Activated CD4-positive, alpha-beta memory T cell treated with anti-CD3 and anti-CD28 coated beads for 36 hours (primary cell): ENCODE data around the gene BDNF. TPM values are rescaled to one million over a fixed set of nuclear protein-coding genes. Genes with fewer than 3 reads are reported as not detected.

Source experiments
- CTCF ChIA-PET: fragments of 350-600 bp; sonication (Branson Sonifier 250); formaldehyde crosslinking; loops from one replicate; lab custom pipeline; 2021; ENCODE audit warnings: antibody characterized with exemption, inconsistent platforms; lab: Charles Lee
- POLR2A ChIA-PET: fragments of 350-600 bp; sonication (Branson Sonifier 250); formaldehyde crosslinking; loops from one replicate; lab custom pipeline; 2021; ENCODE audit warnings: antibody characterized with exemption; lab: Charles Lee
- DNase-seq: peaks from one replicate; pipeline ENCODE4 v3.0.0-alpha.2; 2020
- H3K27ac Mint-ChIP-seq: one replicate; pipeline ENCODE4 v1.8.0; 2021; ENCODE audit warnings: mixed read lengths
- H3K27me3 Mint-ChIP-seq: one replicate; pipeline ENCODE4 v1.8.0; 2021; ENCODE audit warnings: mixed read lengths
- H3K36me3 Mint-ChIP-seq: one replicate; pipeline ENCODE4 v1.8.0; 2021; ENCODE audit warnings: mixed read lengths
- H3K4me1 Mint-ChIP-seq: one replicate; pipeline ENCODE4 v1.8.0; 2021; ENCODE audit warnings: low read depth, mixed read lengths
- H3K4me3 Mint-ChIP-seq: one replicate; pipeline ENCODE4 v1.8.0; 2021; ENCODE audit warnings: mild to moderate bottlenecking, mixed read lengths
- H3K9me3 Mint-ChIP-seq: one replicate; pipeline ENCODE4 v1.8.0; 2021; ENCODE audit warnings: mixed read lengths
- intact Hi-C: fragments of 100-400 bp; cut with micrococcal nuclease; formaldehyde crosslinking; loops from one replicate; pipeline ENCODE4 v1.15.1; 2023
- total RNA-seq, 2 experiments: library from RNA; stranded (reverse); gene quantifications; one replicate each; pipeline ENCODE4 v1.2.3, GENCODE V29; 2021

Gene BDNF
- total RNA-seq, 2 experiments from 2014 or later, result not detected

- H3K4me3 Mint-ChIP-seq, result no peak overlapping the region
- DNase-seq, result no peak
- H3K36me3 Mint-ChIP-seq, result no peaks in the 10 kb centered on the region
- ChIA-PET POLR2A (no interaction called here), CTCF (interaction anchor here (0.9 kb wide), 1 partner anchor 13 kb away, joined by 4 read pairs; no protein-coding TSS in a partner anchor)
- H3K4me1 Mint-ChIP-seq, result peaks cover 27% of the 10 kb centered on the region
- H3K9me3 Mint-ChIP-seq, result no peaks in the 10 kb centered on the region
- H3K27ac Mint-ChIP-seq, result no peak overlapping the region
- intact Hi-C loops, result no loop called here
- peaks cover 49% of the 10 kb centered on the region for H3K27me3 Mint-ChIP-seq
Measured at GRCh38 chr11:27703481-27703880, 3.2 kb upstream of the BDNF start.

DNA sequence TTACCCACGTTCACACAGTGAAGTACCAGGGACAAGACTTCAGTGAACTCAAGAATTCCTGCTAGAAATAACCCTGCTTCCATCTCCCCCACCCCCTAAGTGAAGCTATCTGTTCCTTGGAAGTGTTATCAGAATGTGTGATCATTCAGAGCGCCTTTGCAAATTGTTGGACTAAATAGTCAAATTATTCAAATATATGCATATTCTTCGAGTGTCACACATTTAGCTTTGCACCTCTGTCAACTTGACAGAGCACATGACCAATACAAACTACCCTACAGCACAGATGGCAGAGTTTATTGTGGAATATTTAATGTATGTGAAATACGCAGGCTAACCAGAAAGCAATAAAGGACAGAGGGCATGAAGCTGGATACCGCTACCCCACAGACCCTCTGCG, 2.6 kb upstream of the BDNF start:
- Mint-ChIP-seq H3K27me3 (peaks cover 52% of the 10 kb centered on the region), H3K36me3 (no peaks in the 10 kb centered on the region), H3K4me1 (peaks cover 27% of the 10 kb centered on the region), H3K4me3 (no peak overlapping the region), H3K27ac (no peak overlapping the region), H3K9me3 (no peaks in the 10 kb centered on the region)
- intact Hi-C loops, result no loop called here
- POLR2A ChIA-PET, result no interaction called here
- DNase-seq, result no peak
- CTCF ChIA-PET, result interaction anchor here (0.9 kb wide), 1 partner anchor 13 kb away, joined by 4 read pairs; no protein-coding TSS in a partner anchor

DNA sequence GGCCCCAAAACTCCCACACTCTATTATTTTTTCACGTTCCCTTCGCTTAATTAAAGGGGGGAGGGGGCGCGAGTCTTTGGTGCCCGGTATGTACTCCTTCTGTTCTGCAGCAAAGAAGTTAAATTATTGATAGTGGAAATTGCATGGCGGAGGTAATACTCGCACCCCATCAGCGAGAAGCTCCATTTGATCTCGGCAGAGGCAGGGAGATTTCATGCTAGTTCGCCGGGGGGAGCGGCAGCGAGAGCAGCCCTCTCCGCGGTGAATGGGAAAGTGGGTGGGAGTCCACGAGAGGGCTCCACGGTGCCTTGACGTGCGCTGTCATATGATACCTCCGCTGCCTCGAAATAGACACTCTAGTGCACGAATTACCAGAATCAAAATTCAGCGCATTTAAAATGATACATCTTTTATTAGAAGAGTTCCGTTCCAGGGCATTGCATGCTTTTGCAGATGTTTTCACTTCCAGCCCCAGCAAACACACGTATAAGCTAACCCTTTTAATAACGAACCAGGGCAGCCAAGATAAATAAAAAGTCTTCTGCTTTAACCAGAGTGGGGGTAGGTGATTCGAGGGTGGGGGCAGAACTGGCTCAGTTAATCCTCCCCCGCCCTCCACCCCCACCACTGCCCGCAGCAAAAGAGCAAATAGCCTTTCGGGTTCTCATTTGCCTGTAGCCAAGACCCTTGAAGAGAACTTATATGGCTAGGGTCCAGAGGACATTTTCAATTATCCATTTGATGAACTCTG, 1.3 kb upstream of the BDNF start:
- intact Hi-C loops, result no loop called here
- CTCF ChIA-PET, result interaction anchor here (0.7 to 2.8 kb wide), 2 partner anchors 9 to 25 kb away, joined by 5 to 13 read pairs; no protein-coding TSS in a partner anchor

DNA sequence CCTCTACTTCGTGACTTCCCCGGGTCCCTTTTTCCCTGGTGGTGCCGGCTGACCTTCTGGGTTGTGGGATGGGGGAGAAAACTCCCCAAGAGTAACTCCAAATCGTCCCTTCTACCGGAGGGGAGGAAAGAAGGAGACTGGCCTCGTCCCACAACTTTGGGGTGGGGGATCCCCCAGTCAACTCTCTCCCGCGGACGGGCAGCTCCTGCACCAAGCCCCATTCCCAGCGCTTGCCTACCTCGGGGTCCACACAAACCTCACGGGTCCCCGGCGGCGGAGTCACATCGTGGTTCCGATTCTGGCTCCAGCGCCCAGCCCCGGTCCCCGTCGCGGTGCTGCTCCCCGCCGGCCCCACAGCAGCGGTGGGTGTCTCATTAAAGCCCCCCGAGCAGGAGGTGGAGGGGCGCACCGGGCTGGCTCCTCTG, 317 bp downstream of the BDNF start:
- no peak for DNase-seq
- Mint-ChIP-seq H3K9me3 (no peaks in the 10 kb centered on the region), H3K36me3 (no peaks in the 10 kb centered on the region), H3K27ac (no peak overlapping the region), H3K4me3 (no peak overlapping the region), H3K27me3 (peaks cover 65% of the 10 kb centered on the region), H3K4me1 (peaks cover 27% of the 10 kb centered on the region)
- CTCF ChIA-PET, result interaction anchor here (0.6 to 2.8 kb wide), 9 partner anchors 11 to 1040 kb away, joined by 3 to 42 read pairs (median 3); no protein-coding TSS in a partner anchor
- POLR2A ChIA-PET, result no interaction called here
- intact Hi-C loops, result loop anchor here (1.0 to 10.0 kb wide), 4 partner anchors 829 to 1635 kb away; no protein-coding TSS in a partner anchor

More for the DNA sequence above, 1.3 kb upstream of the BDNF start:
- POLR2A ChIA-PET, result no interaction called here
- H3K27ac Mint-ChIP-seq, result no peak overlapping the region
- H3K36me3 Mint-ChIP-seq, result no peaks in the 10 kb centered on the region
- peaks cover 27% of the 10 kb centered on the region for H3K4me1 Mint-ChIP-seq
- peak overlapping the region; percentile 67 for H3K4me3 Mint-ChIP-seq
- DNase-seq, result no peak
- H3K9me3 Mint-ChIP-seq, result no peaks in the 10 kb centered on the region
- peaks cover 61% of the 10 kb centered on the region for H3K27me3 Mint-ChIP-seq

DNA sequence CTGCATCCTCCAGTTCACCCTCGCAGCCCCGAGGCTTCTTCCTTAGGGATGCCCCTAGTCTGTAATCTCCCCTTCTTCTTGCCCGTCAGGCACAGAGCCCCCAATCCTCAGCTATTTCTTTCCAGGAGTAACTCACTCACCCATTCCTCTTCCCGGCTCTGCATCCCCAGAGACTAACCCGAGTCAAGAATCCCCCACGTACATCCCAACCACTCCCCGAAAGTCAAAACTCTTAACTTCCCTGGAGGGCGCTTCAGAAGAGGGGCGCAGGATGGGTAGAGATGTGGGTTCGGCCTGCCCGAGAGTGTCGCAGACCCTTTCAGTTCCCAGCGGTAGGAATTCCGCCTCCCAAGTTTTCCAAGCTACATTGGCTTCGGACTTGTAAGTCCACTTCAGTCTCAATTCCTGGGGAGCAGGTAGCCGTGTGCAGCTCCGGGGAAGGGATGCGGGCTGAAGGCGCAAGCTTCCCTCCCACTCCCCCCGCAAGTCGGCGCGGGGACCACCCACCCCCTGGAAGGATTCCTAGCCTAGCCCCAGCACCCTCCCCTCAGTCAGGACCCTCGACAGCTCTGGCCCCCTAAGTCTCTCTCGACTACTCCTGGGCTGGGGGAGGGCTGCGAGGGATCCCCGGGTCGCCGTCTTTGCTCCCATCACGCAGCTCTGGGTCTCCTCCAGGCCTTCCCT, 871 bp downstream of the BDNF start:
- no peaks in the 10 kb centered on the region for H3K9me3 Mint-ChIP-seq
- ChIA-PET POLR2A (no interaction called here), CTCF (interaction anchor here (0.6 to 2.8 kb wide), 20 partner anchors 10 to 1041 kb away, joined by 3 to 42 read pairs (median 3); partner anchors contain the start of gene KIF18A)
- intact Hi-C loops, result loop anchor here (1.0 to 10.0 kb wide), 4 partner anchors 830 to 1635 kb away; no protein-coding TSS in a partner anchor
- H3K27me3 Mint-ChIP-seq, result peaks cover 64% of the 10 kb centered on the region
- peaks cover 27% of the 10 kb centered on the region for H3K4me1 Mint-ChIP-seq
- DNase-seq, result no peak
- H3K36me3 Mint-ChIP-seq, result no peaks in the 10 kb centered on the region
- no peak overlapping the region for H3K27ac Mint-ChIP-seq
- no peak overlapping the region for H3K4me3 Mint-ChIP-seq

GRCh38 chr11:27698872-27699241, 1.4 kb downstream of the BDNF start:
- peaks cover 65% of the 10 kb centered on the region for H3K27me3 Mint-ChIP-seq
- ChIA-PET POLR2A (no interaction called here), CTCF (interaction anchor here (0.5 to 2.8 kb wide), 20 partner anchors 10 to 975 kb away, joined by 3 to 42 read pairs (median 3); partner anchors contain the start of gene KIF18A)
- H3K4me3 Mint-ChIP-seq, result no peak overlapping the region
- H3K9me3 Mint-ChIP-seq, result no peaks in the 10 kb centered on the region
- peaks cover 27% of the 10 kb centered on the region for H3K4me1 Mint-ChIP-seq
- no peak overlapping the region for H3K27ac Mint-ChIP-seq
- H3K36me3 Mint-ChIP-seq, result no peaks in the 10 kb centered on the region
- peak; percentile 84 for DNase-seq
- intact Hi-C loops, result loop anchor here (1.0 to 10.0 kb wide), 4 partner anchors 830 to 1636 kb away; no protein-coding TSS in a partner anchor

GRCh38 chr11:27697679-27698275, 2.5 kb downstream of the BDNF start:
- no peaks in the 10 kb centered on the region for H3K36me3 Mint-ChIP-seq
- no peak for DNase-seq
- CTCF ChIA-PET, result interaction anchor here (1.1 to 1.5 kb wide), 2 partner anchors 9 to 832 kb away, joined by 3 to 5 read pairs; no protein-coding TSS in a partner anchor
- POLR2A ChIA-PET, result no interaction called here
- peaks cover 58% of the 10 kb centered on the region for H3K27me3 Mint-ChIP-seq
- intact Hi-C loops, result loop anchor here (2.0 to 10.0 kb wide), 3 partner anchors 1001 to 1637 kb away; no protein-coding TSS in a partner anchor
- H3K4me3 Mint-ChIP-seq, result no peak overlapping the region
- no peak overlapping the region for H3K27ac Mint-ChIP-seq
- no peaks in the 10 kb centered on the region for H3K9me3 Mint-ChIP-seq
- peaks cover 27% of the 10 kb centered on the region for H3K4me1 Mint-ChIP-seq

GRCh38 chr11:27696961-27697360, 3.3 kb downstream of the BDNF start:
- intact Hi-C loops, result loop anchor here (10.0 kb wide), 1 partner anchor 1638 kb away; no protein-coding TSS in a partner anchor
- POLR2A ChIA-PET, result no interaction called here
- CTCF ChIA-PET, result interaction anchor here (1.1 to 1.5 kb wide), 2 partner anchors 10 to 833 kb away, joined by 3 to 5 read pairs; no protein-coding TSS in a partner anchor
- Mint-ChIP-seq H3K9me3 (no peaks in the 10 kb centered on the region), H3K27me3 (peaks cover 53% of the 10 kb centered on the region), H3K27ac (no peak overlapping the region), H3K36me3 (no peaks in the 10 kb centered on the region), H3K4me1 (peaks cover 27% of the 10 kb centered on the region), H3K4me3 (no peak overlapping the region)
- no peak for DNase-seq

GRCh38 chr11:27696115-27696514, 4.1 kb downstream of the BDNF start:
- H3K36me3 Mint-ChIP-seq, result no peaks in the 10 kb centered on the region
- ChIA-PET CTCF (interaction anchor here (0.5 to 1.4 kb wide), 4 partner anchors 10 to 1209 kb away, joined by 3 to 5 read pairs (median 4); no protein-coding TSS in a partner anchor), POLR2A (no interaction called here)
- peaks cover 44% of the 10 kb centered on the region for H3K27me3 Mint-ChIP-seq
- peaks cover 21% of the 10 kb centered on the region for H3K4me1 Mint-ChIP-seq
- no peak overlapping the region for H3K27ac Mint-ChIP-seq
- intact Hi-C loops, result loop anchor here (10.0 kb wide), 1 partner anchor 1639 kb away; no protein-coding TSS in a partner anchor
- H3K9me3 Mint-ChIP-seq, result no peaks in the 10 kb centered on the region
- H3K4me3 Mint-ChIP-seq, result no peak overlapping the region
- no peak for DNase-seq

DNA sequence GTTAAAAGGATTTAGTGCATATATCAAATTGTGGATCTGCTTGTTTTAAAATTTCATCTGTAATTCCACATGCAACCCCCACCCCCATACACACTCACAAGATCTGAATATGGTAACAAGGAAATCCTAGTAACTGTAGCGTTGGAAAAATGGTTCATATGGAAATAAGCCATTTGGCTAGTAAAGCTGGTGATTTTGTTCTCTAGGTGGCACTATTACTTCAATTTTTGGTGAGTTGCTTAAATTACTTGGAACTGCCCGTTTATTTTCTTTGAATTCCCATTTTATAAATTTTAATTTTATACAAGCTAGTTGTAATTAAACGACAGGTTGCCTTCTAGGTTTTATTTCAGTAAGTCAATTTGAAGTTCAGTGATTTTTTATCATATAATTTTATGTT, 5.3 kb downstream of the BDNF start:
- Mint-ChIP-seq H3K9me3 (no peaks in the 10 kb centered on the region), H3K36me3 (no peaks in the 10 kb centered on the region), H3K27ac (no peak overlapping the region), H3K27me3 (peaks cover 40% of the 10 kb centered on the region), H3K4me3 (no peak overlapping the region), H3K4me1 (peaks cover 15% of the 10 kb centered on the region)
- DNase-seq, result no peak
- ChIA-PET CTCF (interaction anchor here (1.2 to 1.4 kb wide), 2 partner anchors 11 to 15 kb away, joined by 3 to 4 read pairs; no protein-coding TSS in a partner anchor), POLR2A (no interaction called here)
- intact Hi-C loops, result loop anchor here (10.0 kb wide), 1 partner anchor 1640 kb away; no protein-coding TSS in a partner anchor

- H3K4me3 Mint-ChIP-seq, result no peak overlapping the region
- H3K27me3 Mint-ChIP-seq, result peaks cover 25% of the 10 kb centered on the region
- no peaks in the 10 kb centered on the region for H3K4me1 Mint-ChIP-seq
- H3K9me3 Mint-ChIP-seq, result no peaks in the 10 kb centered on the region
- POLR2A ChIA-PET, result no interaction called here
- no peak for DNase-seq
- no peak overlapping the region for H3K27ac Mint-ChIP-seq
- intact Hi-C loops, result loop anchor here (10.0 kb wide), 1 partner anchor 1641 kb away; no protein-coding TSS in a partner anchor
- CTCF ChIA-PET, result no interaction called here
- no peaks in the 10 kb centered on the region for H3K36me3 Mint-ChIP-seq
Measured at GRCh38 chr11:27693398-27693797, 6.9 kb downstream of the BDNF start.
